KMS-11 (cell line): Measurements from ENCODE around the gene TMEM35B.

Source experiments
- H2AFZ ChIP-seq: fragments of 200-600 bp; sonication (generic); 2 replicates; pipeline ENCODE4 v1.6.1; 2016; ENCODE audit warnings: antibody characterized with exemption, mixed run types, low read depth
- H3K27ac ChIP-seq: fragments of 200-600 bp; sonication (generic); 2 replicates; pipeline ENCODE4 v1.6.1; 2016; ENCODE audit warnings: mild to moderate bottlenecking, mixed run types
- H3K27me3 ChIP-seq: fragments of 200-600 bp; sonication (generic); 2 replicates; pipeline ENCODE4 v1.6.1; 2017; ENCODE audit warnings: mild to moderate bottlenecking, low read depth, mixed run types, moderate library complexity; ENCODE audit not compliant: insufficient read depth
- H3K36me3 ChIP-seq: fragments of 200-600 bp; sonication (generic); 2 replicates; pipeline ENCODE4 v1.6.1; 2017; ENCODE audit warnings: mild to moderate bottlenecking, mixed run types; ENCODE audit not compliant: insufficient read depth
- H3K4me1 ChIP-seq: fragments of 200-600 bp; sonication (generic); 2 replicates; pipeline ENCODE4 v1.6.1; 2016; ENCODE audit warnings: mild to moderate bottlenecking, low read depth, mixed run types; ENCODE audit not compliant: poor library complexity, severe bottlenecking
- H3K4me2 ChIP-seq: fragments of 200-600 bp; sonication (generic); 2 replicates; pipeline ENCODE4 v1.7.0; 2016; ENCODE audit warnings: mild to moderate bottlenecking, mixed run types
- H3K4me3 ChIP-seq: fragments of 200-600 bp; sonication (generic); IDR thresholded peaks from 2 replicates; pipeline ENCODE4 v1.6.1; 2017; ENCODE audit warnings: low read depth, low read length, mixed read lengths; ENCODE audit not compliant: insufficient read depth
- H3K79me2 ChIP-seq: fragments of 200-600 bp; sonication (generic); 2 replicates; pipeline ENCODE4 v1.6.1; 2016; ENCODE audit warnings: low read depth, mixed run types; ENCODE audit not compliant: insufficient read depth
- H3K9ac ChIP-seq: fragments of 200-600 bp; sonication (generic); 2 replicates; pipeline ENCODE4 v1.6.1; 2016; ENCODE audit warnings: mild to moderate bottlenecking, mixed run types
- H4K20me1 ChIP-seq: fragments of 200-600 bp; sonication (generic); 2 replicates; pipeline ENCODE4 v1.6.1; 2016; ENCODE audit warnings: mild to moderate bottlenecking, mixed run types; ENCODE audit not compliant: insufficient read depth
- TF ChIP-seq, protein P1 (sequence below): fragments of 200-600 bp; sonication (generic); conservative IDR thresholded peaks from 2 replicates; pipeline ENCODE4 v1.6.1; 2017; ENCODE audit warnings: low read depth, mild to moderate bottlenecking, antibody characterized with exemption, low read length, moderate library complexity, mixed read lengths

The TMEM35B gene

DNA sequence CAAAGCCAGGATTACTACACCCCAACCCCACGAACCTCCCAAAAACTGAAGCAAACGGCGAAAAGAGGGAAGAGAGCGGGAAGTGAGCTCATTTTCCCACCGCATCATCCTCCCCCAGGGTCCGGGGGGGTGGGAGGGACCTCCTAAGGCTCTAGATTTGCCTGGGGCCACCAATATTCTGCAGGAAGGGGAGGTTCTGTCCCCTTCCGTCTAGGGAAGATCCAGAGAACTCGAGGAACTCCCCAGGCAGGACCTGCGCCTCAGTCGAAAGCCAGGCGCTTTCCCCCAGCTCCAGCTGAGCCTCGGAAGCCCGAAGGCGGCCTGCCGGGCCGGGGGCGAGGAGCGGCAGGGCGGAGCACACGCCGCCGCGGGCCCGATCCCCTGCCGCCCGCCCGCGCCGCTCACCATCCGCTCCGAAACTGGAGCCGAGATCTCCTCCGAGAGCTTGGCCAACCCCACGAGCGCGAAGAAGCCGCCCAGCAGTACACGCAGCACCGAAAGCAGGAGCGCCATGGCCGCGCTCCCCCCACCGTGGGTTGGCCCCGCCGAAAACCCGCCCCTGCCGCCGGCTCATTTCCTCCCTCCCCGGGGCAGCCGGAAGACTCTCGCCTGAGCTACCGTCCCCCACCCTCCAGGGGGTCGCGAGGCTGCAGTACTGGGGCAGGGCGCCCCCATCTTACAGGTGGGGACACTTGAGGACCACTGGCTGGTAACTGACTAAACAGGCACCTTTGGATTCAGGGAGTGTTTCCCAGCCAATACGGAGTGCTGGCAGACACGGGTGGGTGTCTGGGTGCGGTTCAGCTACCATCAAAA, at the start of gene TMEM35B:
Gene TMEM35B, minus strand, starts transcription at position 555 of the 816 bp plus-strand sequence. Its CDS starts 42 bp downstream, at position 513.
- TF ChIP-seq, protein P1, sequence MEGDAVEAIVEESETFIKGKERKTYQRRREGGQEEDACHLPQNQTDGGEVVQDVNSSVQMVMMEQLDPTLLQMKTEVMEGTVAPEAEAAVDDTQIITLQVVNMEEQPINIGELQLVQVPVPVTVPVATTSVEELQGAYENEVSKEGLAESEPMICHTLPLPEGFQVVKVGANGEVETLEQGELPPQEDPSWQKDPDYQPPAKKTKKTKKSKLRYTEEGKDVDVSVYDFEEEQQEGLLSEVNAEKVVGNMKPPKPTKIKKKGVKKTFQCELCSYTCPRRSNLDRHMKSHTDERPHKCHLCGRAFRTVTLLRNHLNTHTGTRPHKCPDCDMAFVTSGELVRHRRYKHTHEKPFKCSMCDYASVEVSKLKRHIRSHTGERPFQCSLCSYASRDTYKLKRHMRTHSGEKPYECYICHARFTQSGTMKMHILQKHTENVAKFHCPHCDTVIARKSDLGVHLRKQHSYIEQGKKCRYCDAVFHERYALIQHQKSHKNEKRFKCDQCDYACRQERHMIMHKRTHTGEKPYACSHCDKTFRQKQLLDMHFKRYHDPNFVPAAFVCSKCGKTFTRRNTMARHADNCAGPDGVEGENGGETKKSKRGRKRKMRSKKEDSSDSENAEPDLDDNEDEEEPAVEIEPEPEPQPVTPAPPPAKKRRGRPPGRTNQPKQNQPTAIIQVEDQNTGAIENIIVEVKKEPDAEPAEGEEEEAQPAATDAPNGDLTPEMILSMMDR, result no peak
- Histone ChIP-seq H3K4me3 (peak within 1 kb of the TSS; percentile 34), H3K36me3 (no peaks in the 10 kb centered on the region), H3K4me2 (peak within 1 kb of the TSS; percentile 67), H3K4me1 (peaks cover 6% of the 10 kb centered on the region), H3K79me2 (no peaks in the 10 kb centered on the region), H3K27me3 (no peaks in the 10 kb centered on the region), H4K20me1 (no peaks in the 10 kb centered on the region), H3K27ac (peak within 1 kb of the TSS; percentile 36; the same call in 1 of the 2 replicates), H3K9ac (peak within 1 kb of the TSS; percentile 74), H2AFZ (peak within 1 kb of the TSS; percentile 65)

DNA sequence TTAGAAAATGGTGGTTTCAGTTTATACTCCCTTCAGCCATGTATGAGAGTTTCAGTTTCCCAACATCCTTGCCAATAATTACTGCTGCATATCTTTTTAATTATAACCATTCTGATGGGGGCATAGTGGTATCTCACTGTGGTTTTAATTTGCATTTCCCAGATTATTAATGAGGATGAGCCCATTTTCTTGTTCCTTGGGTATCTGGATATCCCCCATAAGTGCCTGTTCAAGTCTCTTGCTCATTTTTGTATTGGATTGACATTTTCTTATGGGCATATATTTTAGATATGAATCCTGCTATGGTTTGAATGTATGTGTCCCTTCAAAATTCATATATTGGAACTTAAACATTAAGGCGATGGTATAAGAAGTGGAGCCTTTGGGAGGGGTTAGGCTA, 48.2 kb upstream of the TMEM35B start:
- no peaks in the 10 kb centered on the region; the same call in 1 of the 2 replicates for H3K79me2 ChIP-seq
- H3K4me2 ChIP-seq, result no peak overlapping the region
- no peak overlapping the region for H3K27ac ChIP-seq
- no peaks in the 10 kb centered on the region for H3K27me3 ChIP-seq
- H2AFZ ChIP-seq, result no peak overlapping the region
- TF ChIP-seq, protein P1, result no peak
- H3K9ac ChIP-seq, result no peak overlapping the region
- H4K20me1 ChIP-seq, result no peaks in the 10 kb centered on the region
- no peak overlapping the region for H3K4me3 ChIP-seq
- H3K4me1 ChIP-seq, result peaks cover 13% of the 10 kb centered on the region
- no peaks in the 10 kb centered on the region for H3K36me3 ChIP-seq

DNA sequence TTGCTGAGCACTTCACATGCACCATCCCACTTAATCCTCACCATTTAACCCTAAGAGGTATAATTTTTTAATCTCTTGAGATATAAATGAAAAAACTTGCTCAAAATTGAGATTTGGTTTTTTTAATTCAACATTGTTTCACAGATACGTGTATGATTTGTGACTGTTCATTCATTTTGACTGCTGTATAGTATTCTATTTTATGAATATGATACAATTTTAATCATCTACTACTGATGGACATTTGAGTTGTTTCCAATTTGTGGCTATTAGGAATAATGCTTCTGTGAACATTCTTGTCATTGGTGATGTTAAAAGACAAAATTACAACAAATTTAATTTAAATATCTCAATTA, 47.2 kb upstream of the TMEM35B start:
- peak overlapping the region; percentile 20; the same call in 1 of the 2 replicates for H3K4me2 ChIP-seq
- no peak overlapping the region for H3K9ac ChIP-seq
- no peaks in the 10 kb centered on the region; the same call in 1 of the 2 replicates for H3K79me2 ChIP-seq
- TF ChIP-seq, protein P1, result no peak
- no peaks in the 10 kb centered on the region for H4K20me1 ChIP-seq
- peaks cover 13% of the 10 kb centered on the region for H3K4me1 ChIP-seq
- H3K36me3 ChIP-seq, result no peaks in the 10 kb centered on the region
- no peaks in the 10 kb centered on the region for H3K27me3 ChIP-seq
- H2AFZ ChIP-seq, result peak overlapping the region; percentile 70; the same call in 1 of the 2 replicates
- H3K4me3 ChIP-seq, result no peak overlapping the region
- H3K27ac ChIP-seq, result no peak overlapping the region

DNA sequence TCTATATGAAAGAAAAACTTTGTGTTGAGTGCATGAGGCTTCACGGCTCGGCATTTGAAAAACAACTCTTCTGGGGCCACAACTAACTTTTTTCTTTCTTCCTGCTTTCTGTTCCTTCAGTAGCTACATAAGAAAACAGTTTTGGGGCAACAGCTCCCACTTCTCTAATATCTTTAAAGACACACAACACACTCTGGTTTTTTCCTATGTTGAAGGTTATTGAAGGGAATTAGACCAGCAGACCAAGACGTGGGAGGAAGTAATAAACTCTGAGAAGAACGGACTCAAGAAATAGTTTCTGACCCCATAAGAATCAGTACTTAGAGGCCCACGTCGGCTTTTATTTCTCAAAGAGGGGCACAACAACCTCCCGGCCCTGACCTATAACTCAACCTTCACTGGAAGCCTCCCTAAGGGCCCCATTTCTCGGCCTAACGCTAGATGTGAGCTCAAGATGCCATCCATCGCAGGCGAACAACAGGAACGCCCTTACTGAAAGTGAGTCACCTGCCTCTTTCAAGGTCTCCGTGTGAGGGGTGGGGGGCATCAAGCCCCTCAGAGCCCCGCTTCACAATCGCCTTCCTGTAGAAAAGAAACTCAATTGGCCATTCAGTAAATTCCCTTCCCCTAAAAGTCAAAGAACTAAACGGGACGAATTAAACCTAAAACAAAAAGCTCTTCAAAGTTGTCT, 45.8 kb upstream of the TMEM35B start:
- Histone ChIP-seq H3K9ac (peak overlapping the region; percentile 46; the same call in 1 of the 2 replicates), H3K27ac (peak overlapping the region; percentile 20; the same call in 1 of the 2 replicates), H3K27me3 (no peaks in the 10 kb centered on the region), H2AFZ (peak overlapping the region; percentile 70), H3K4me3 (peak overlapping the region; percentile 87), H3K79me2 (no peaks in the 10 kb centered on the region; the same call in 1 of the 2 replicates), H3K36me3 (no peaks in the 10 kb centered on the region), H3K4me1 (peaks cover 13% of the 10 kb centered on the region), H4K20me1 (no peaks in the 10 kb centered on the region), H3K4me2 (peak overlapping the region; percentile 79)
- TF ChIP-seq, protein P1, result no peak
